ENCODE measurements around the gene TFB2M.
"Not testable (repeated sequence)": the region's sequence is repeated elsewhere in the genome, so short reads cannot be mapped to it uniquely, and the experiment has no call there.

Gene TFB2M

GRCh38 chr1:246582301-246583055, 16.4 kb upstream of the TFB2M start:
- DNase-seq, result no peak

DNA sequence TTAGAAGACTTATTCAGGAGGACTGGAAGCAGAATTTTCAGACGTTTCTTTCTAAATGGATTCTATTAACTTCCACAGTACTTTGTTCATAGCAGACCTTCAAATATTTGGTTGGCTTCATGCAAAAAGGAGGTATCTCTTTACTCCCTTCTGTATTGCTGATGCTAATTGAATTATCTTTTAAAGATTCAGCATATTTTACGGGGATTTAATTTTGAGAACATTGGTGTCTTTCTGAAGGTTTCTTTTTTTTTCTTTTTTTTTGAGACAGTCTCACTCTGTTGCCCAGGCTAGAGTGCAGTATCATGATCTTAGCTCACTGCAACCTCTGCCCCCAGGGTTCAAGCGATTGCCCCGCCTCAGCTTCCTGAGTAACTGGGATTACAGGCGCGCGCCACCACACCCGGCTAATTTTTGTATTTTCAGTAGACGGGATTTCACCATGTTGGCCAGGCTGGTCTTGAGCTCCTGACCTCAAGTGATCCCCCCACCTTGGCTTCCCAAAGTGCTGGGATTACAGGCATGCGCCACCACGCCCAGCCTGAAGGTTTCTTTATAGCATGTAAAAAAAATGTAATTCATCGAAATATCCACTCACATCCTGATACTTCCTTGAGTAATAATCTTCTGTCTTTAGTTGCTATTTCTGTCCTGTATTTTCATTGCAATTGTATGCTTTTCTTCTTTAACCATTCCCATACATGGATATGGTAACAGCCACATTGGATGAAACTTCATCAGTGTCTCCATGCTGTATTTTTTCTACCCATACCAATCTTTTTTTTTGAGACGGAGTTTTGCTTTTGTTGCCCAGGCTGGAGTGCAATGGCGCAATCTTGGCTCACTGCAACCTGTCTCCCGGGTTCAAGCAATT, 14.7 kb upstream of the TFB2M start:
- no peak for DNase-seq

GRCh38 chr1:246579818-246580217, 13.8 kb upstream of the TFB2M start:
- DNase-seq, result no peak

GRCh38 chr1:246577720-246578106, 11.7 kb upstream of the TFB2M start:
- DNase-seq, result no peak

DNA sequence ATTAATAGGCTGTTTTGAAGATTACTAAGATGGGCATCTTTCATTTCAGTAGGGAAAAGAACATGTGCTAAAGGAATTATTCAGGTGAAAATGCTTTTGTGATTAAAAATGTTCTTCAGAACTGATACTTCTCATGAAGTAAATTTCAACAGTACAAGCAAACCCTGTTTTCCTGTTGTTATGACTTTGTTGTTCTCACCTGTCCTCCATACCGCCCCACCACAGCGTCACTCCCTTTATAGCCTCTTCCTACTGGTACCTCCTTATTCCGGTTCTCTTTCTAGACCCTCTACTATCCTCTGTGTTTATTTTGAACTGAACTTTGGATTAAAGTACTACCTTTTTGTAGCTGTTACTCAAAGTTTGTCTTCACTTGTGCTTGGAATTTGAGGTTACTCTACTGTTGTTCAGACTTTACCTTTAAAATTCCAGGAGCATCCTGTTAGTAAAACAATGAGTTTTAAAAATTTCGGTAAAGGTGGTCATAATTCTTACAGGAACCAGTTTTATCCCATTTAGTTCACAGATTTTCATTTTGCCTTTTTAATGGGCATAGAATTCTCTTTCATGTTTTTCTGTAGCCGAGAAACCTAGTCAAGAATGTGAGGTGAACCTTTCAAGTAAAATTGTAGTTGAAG, 11.1 kb upstream of the TFB2M start:
- DNase-seq, result no peak

DNA sequence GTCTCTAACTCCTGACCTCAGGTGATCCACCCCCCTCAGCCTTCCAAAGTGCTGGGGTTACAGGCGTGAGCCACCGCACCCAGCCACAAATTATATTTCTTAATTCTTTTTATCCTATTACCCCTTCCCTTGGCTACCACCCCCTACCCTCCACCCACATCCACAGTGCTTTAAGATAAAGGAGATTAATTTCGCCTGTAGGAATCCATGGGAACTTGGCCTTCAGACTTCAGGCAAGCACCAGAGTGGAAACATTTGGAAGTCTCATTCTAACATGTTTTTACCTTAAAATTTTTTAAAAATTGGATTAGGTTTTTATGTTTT, 10.6 kb upstream of the TFB2M start:
- DNase-seq, result peak; percentile 92

GRCh38 chr1:246573491-246573890, 7.4 kb upstream of the TFB2M start:
- no peak for DNase-seq

DNA sequence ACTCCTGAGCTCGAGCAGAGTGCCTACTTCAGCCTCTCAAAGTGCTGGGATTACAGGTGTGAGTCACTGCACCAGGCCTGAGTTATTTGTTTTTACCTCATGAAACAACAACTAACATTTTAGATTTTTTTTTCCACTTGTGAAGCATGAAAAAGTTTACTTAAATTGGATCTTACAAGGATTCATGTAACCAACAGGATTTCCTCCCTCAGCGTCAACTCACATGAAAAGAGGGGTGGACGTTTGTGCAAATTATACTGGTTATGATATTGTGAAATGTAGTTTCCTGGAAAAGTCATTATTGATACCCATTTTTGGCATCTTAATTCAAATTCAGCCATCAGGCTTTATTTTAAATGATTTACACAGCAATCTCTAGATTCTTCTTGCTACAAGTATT, 6.7 kb upstream of the TFB2M start:
- DNase-seq, result no peak

DNA sequence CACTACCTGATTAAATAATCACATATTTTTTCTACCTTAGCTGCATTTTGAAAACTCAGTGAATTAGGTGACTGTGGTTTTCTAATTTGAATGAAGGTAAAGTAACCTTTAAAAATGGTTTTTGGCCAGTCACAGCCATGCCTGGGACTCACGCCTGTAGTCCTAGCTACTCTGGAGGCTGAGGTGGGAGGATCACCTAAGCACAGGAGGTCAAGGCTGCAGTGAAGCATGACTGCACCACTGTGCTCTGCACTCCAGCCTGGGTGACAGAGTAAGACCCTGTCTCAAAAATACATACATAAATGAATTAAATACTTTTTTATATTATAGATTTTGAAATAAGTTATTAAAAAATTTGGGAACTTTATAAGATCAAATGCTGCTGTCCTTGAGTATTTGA, 5.9 kb upstream of the TFB2M start:
- no peak for DNase-seq

DNA sequence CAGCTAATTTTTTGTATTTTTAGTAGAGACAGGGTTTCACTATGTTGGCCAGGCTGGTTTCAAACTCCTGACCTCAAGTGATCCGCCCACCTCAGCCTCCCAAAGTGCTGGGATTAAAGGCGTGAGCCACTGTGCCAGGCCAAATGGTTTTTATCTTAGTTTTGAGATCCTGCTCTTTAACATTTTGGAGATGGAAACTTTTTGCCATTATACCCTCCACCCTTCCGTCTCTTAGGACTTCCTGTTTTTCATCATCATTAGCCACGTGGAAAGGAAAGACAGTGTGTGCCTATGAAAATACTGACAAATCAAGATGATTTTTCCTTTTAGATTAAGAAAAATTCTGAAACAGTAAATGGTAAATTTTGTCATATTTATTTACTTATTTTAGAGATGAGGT, 5.2 kb upstream of the TFB2M start:
- DNase-seq, result not testable (repeated sequence)

- DNase-seq, result no peak
Measured at GRCh38 chr1:246569248-246570238, 3.5 kb upstream of the TFB2M start.

DNA sequence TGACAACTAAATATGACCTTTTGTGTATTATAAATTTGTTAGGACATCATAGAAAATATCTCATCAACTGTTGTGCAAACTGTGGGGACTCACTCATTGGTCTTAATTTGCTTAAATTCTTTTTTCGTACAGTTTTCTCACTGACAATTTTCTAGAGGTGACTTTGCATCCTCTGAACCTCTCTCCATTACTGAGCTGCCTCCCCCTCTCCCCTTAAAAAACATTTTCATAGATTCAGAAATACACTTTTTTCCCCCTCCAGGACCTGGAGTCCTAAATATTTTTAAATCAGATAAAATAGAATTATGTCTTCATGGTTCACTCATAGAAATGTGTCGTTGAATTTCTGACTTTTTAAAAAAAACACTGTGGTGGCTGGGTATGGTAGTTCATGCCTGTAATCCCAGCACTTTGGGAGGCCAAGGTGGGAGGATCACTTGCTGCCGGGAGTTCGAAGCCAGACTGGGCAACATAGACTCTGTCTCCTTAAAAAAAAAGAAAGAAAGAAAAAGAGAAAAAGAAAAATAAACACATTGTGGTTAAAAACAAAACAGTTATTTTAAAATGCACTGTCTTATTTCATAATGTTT, 1.7 kb upstream of the TFB2M start:
- DNase-seq, result peak; percentile 48

DNA sequence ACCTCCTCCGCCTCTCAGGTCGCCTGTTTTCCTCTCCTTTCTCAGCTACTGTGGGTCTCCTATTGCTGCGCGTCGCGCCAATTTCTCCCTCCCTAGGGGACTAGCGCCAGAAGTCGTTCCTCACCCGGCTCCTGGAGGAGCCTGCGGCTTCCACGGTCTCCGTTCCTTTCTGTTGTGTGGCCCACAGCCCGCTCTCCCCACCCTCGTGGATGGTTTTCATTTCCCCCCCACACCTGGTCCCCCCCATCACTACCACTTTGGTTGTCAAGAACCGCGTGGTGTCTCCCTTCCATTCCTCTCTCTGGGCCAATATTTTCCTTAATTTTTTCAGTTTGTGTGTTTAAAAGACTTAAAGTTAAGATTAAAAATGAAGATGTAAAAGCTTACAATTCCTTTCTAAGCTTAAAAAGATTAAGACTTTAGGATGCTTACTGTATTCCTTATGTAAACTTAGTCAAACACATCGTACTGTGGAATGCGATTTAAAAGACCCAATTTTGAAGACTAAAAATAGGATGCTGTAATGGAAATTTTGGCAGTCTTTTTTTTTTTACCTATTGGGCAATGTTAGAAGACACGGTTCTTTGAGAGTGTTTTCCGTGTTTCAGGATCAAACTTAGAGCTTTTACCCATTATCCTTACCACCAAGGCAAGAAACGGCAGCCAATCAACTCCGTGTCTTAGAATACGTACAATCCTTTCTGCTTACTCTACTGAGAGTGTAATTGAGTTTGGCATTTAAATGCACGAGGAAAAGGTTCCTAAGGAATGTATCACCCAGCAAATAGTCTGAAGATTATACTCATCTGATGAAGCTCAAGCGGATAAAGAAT, 968 bp upstream of the TFB2M start:
- peak; percentile 67 for DNase-seq

- DNase-seq, result peak; percentile 89
Measured at GRCh38 chr1:246565751-246566127, 322 bp downstream of the TFB2M start.

DNA sequence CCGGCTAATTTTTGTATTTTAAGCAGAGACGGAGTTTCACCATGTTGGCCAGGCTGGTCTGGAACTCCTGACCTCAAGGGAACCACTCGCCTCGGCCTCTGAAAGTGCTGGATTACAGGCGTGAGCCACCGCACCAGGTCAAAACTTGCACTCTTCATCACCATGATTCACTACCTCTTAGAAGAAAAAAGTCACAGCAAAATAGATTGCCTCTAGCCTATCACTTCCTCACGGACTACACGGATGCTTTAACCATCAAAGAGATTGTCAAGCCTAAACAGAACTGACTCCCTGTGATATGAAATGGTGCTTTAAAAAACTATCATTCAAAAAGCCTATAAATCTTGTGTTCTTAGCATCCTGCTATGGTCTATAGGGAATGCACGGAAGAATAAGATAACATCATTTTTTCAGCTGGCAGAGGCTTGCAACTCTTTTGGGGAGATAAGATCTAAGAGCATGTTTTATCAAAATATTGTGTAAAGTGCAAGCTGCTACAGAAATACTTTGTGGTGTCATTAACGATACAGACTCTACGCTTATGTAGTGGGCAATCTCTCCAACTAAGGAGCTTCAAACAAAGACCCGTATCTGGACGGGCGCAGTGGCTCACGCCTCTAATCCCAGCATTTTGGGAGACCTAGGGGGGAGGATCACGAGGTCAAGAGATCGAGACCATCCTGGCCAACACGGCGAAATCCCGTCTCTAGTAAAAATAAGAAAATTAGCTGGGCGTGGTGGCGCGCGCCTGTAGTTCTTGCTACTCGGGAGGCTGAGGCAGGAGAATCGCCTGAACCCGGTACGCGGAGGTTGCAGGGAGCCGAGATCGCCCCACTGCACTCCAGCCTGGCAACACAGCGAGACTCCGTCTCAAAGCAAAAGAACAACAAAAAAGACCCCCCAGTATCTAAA, 966 bp downstream of the TFB2M start:
- peak; percentile 52 for DNase-seq

DNA sequence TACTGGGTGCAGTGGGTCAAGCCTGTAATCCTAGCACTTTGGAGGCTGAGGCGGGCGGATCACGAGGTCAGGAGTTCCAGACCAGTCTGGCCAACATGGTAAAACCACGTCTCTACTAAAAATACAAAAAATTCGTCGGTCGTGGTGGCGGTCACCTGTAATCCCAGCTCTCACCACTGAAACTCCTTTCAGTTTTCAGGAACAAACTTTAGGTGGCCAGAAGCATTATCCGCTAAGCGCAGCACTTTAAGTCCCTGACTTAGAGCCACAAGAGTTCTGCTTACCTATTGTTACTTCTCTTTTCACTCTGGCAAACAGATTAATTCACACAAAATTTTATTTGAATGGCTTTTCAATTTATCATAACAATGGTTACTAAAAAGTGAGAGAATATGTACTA, 5.2 kb downstream of the TFB2M start:
- peak; percentile 17 for DNase-seq

- DNase-seq, result no peak
Measured at GRCh38 chr1:246559310-246559709, 6.8 kb downstream of the TFB2M start.

DNA sequence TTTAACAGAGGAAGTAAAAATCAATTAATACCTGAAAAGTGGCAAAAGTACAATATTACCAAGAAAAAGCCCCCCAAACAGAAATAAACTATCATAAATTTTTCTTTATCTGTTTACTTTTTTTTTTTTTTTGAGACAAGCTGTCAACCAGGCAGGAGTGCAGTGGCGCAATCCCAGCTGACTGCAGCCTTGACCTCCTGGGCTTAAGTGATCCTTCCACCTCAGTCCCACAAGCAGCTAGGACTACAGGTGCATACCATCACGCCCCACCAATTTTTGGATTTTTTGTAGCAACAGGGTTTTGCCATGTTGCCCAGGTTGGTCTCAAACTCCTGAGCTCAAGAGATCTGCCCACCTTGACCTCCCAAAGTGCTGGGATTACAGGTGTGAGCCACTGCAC, 8.0 kb downstream of the TFB2M start:
- DNase-seq, result no peak

DNA sequence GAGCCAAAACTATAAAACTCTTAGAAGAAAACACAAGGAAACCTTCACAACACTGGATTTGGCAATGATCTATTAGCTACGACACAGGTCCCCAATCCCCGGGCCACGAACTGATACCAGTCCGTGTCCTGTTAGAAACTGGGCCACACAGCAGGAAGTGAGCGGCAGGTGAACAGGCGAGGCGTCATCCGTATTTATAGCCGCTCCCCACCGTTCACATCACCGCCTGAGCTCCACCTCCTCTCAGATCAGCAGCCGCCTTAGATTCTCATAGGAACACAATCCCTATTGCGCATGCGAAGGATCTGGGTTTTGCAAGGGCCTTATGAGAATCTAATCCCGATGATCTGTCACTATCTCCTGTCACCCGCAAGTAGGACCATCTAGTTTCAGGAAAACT, 11.9 kb downstream of the TFB2M start:
- DNase-seq, result no peak

GRCh38 chr1:246552110-246552509, 14.0 kb downstream of the TFB2M start:
- DNase-seq, result no peak

All from NCI-H82 (cell line).